Measurements from ENCODE around the gene C5AR1. TPM values are rescaled to one million over a fixed set of nuclear protein-coding genes. Genes with fewer than 3 reads are reported as not detected.
"Not testable (repeated sequence)": the region's sequence is repeated elsewhere in the genome, so short reads cannot be mapped to it uniquely, and the experiment has no call there.

C5AR1 gene
- total RNA-seq, 2 donors from 2014 or later = 1.3 to 7.6 TPM

DNA sequence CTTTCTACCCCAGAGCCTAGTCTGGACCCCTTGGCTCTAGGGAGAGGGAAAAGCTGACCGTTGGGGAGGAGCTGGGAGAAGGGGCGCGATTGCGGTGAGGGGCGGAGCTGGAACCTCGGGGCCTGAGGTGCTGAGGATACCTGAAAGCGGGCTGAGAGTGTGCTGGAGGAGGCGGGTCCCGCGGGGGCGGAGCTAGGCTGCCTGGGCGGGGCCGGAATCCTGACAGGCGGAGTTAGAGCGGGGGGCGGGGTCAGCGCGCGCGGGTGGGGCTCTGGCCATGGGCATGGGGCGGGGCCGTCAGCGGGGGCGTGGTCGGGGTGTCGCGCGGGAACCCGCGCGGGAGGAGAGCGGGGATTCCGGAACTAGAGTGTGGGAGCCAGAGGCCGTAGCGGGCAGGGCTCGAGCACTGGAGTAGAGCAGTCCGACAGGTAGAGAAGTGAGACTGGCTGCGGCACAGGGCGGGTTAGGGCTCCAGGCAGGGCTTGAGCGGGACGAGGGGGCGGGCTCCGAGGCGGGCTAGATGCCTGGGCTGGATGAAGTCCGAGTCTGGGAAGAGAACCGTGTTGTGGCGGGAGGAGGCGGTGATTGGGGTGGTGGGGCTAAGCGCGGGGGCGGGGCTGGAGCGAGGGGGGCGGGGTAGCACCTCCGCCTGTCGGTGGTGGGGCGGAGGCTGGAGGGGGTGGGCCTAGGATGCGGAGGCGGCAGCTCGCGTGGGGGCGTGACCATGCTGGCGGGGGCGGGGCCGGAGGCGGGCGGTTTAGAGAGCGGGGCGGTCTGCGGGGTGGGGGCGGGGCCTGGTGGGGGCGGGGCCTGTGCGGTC is 35.4 kb upstream of the C5AR1 start, which contains the start of gene INAFM1:
TSS of gene INAFM1 (plus strand) at position 815 of the 820 bp plus-strand sequence. CDS start 35 bp downstream, outside the sequence.
- ATAC-seq (peak; percentile 87 to 91), DNase-seq (ENCODE audit: low spot score) (peak; percentile 98)
- Mint-ChIP-seq H3K27ac (peak within 1 kb of the TSS; percentile 95 to 96), H3K4me3 (peak within 1 kb of the TSS; percentile 90), H3K36me3 (no peaks in the 10 kb centered on the region), H3K27me3 (no peaks in the 10 kb centered on the region), H3K4me1 (ENCODE audit: low read depth in 2 of 2) (peaks cover 25 to 30% of the 10 kb centered on the region in 2 donors), H3K9me3 (no peaks in the 10 kb centered on the region)

DNA sequence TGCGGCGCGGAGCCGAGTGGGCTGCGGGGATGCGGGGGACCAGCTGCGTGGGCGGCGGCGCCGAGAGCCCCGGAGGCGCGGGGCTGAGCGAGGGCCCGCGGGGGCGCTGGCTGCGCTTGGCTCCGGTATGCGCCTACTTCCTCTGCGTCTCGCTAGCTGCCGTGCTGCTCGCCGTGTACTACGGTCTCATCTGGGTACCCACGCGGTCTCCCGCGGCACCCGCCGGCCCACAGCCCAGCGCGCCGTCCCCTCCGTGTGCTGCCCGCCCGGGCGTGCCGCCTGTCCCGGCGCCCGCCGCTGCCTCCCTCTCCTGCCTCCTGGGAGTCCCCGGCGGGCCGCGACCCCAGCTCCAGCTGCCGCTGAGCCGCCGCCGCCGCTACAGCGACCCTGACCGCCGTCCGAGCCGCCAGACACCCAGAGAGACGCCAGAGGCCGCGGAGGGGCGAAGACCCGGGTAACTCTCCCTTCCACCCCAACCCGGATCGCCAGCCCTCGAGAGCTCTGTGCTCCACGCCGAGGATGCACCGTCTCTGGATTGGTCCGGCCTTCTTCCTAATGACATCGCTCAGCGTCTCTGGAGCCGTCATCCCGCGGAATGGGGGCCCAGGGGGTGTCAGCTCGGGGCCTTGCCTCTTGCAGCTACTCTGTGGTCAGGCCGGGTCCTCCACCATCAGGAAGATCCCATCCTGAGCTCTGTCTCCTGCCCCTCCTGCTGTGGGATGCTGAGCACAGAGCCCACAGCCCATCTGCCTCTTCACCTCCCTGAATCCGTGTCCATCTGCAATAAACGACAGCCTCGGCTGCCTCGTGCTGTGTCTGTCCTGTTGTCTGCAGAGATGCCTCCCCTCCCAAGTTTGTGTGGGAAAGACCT is 34.5 kb upstream of the C5AR1 start:
- H3K27me3 Mint-ChIP-seq = no peaks in the 10 kb centered on the region
- peak overlapping the region; percentile 83 for H3K4me3 Mint-ChIP-seq
- H3K36me3 Mint-ChIP-seq = no peaks in the 10 kb centered on the region
- ATAC-seq = peak in 1 of 2 donors; percentile 41
- H3K4me1 Mint-ChIP-seq (ENCODE audit: low read depth in 2 of 2) = peaks cover 25 to 30% of the 10 kb centered on the region in 2 donors
- no peaks in the 10 kb centered on the region for H3K9me3 Mint-ChIP-seq
- peak overlapping the region; percentile 55 to 81 for H3K27ac Mint-ChIP-seq
- DNase-seq (ENCODE audit: low spot score) = no peak

DNA sequence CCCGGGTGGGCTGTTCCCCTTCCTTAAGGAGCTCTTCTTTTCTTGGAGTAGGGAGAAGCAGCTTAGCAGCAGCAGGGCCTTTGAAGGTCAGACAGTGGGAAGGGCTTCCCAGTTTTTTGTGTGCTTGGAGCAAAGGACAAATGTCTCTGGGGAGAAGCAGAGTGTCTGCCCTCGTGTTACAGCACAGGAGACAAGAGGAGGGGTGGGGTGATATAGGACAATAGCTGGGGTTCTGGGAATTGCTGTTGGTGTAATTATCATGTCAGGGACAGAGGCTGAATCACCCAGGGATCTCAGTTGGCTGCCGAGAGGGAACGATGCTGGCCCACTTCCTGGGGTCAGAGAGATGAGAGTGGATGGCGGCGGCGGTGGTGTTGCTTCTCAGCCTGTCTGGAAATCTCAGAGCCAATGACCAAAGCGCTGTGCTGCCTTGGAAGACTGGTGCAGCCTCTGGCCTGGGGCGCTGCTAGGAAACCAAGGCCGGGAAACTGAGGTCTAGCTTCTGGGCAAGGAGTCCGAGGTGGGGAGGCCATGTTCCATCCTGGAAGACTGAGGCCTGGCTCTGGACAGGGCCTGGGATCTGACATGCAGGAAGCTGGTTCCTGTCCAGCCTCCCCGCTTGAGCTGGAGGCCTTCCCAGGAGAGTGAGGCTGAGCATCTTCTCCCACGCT is 33.7 kb upstream of the C5AR1 start:
- Mint-ChIP-seq H3K9me3 (no peaks in the 10 kb centered on the region), H3K27me3 (no peaks in the 10 kb centered on the region), H3K4me3 (peak overlapping the region; percentile 83), H3K27ac (peak overlapping the region; percentile 55 to 81), H3K4me1 (ENCODE audit: low read depth in 2 of 2) (peaks cover 25 to 27% of the 10 kb centered on the region in 2 donors), H3K36me3 (no peaks in the 10 kb centered on the region)
- no peak for DNase-seq (ENCODE audit: low spot score)
- ATAC-seq = no peak

GRCh38 chr19:47276513-47276912 is 33.1 kb upstream of the C5AR1 start:
- H3K9me3 Mint-ChIP-seq; ATAC-seq; H3K4me3 Mint-ChIP-seq; H3K27me3 Mint-ChIP-seq; H3K27ac Mint-ChIP-seq; DNase-seq (ENCODE audit: low spot score); H3K36me3 Mint-ChIP-seq: not testable (repeated sequence)
- H3K4me1 Mint-ChIP-seq (ENCODE audit: low read depth in 2 of 2) = peaks cover 25 to 27% of the 10 kb centered on the region in 2 donors

DNA sequence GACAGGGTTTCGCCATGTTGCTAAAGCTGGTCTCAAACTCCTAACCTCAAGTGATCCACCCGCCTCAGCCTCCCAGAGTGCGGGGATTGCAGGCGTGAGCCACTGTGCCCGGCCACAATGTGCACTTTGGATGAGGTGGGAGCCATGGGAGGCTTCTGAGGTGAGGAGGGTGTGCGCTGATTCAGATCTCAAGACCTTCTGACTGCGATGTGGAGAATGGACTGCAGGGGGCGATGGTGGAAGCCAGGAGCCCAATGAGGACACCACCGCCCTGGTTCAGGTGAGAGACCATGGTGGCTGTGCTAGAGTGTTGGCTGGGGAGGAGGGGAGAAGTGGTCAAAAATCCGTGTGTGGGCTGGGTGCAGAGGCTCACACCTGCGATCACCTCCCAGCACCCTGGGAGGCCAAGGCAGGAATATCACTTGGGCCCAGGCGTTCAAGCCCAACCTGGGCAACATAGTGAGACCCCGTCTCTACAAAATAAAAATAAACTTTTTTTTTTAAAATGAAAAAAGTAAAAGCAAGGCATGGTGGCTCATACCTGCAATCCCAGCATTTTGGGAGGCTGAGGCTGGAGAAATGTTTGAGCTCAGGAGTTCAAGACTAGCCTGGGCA is 29.4 kb upstream of the C5AR1 start:
- no peaks in the 10 kb centered on the region for H3K9me3 Mint-ChIP-seq
- ATAC-seq (peak; percentile 66 to 70), DNase-seq (ENCODE audit: low spot score) (no peak)
- H3K27ac Mint-ChIP-seq = no peak overlapping the region
- H3K4me3 Mint-ChIP-seq = no peak overlapping the region
- no peaks in the 10 kb centered on the region for H3K27me3 Mint-ChIP-seq
- H3K4me1 Mint-ChIP-seq (ENCODE audit: low read depth in 2 of 2) = peaks cover 11 to 25% of the 10 kb centered on the region in 2 donors
- no peaks in the 10 kb centered on the region for H3K36me3 Mint-ChIP-seq

- Mint-ChIP-seq H3K4me3 (no peak overlapping the region), H3K36me3 (no peaks in the 10 kb centered on the region), H3K9me3 (no peaks in the 10 kb centered on the region), H3K4me1 (ENCODE audit: low read depth in 2 of 2) (peaks cover 4 to 10% of the 10 kb centered on the region in 2 donors), H3K27ac (no peak overlapping the region), H3K27me3 (no peaks in the 10 kb centered on the region)
- DNase-seq (ENCODE audit: low spot score) (no peak), ATAC-seq (no peak)
Measured at GRCh38 chr19:47283405-47284059, 26.1 kb upstream of the C5AR1 start.

DNA sequence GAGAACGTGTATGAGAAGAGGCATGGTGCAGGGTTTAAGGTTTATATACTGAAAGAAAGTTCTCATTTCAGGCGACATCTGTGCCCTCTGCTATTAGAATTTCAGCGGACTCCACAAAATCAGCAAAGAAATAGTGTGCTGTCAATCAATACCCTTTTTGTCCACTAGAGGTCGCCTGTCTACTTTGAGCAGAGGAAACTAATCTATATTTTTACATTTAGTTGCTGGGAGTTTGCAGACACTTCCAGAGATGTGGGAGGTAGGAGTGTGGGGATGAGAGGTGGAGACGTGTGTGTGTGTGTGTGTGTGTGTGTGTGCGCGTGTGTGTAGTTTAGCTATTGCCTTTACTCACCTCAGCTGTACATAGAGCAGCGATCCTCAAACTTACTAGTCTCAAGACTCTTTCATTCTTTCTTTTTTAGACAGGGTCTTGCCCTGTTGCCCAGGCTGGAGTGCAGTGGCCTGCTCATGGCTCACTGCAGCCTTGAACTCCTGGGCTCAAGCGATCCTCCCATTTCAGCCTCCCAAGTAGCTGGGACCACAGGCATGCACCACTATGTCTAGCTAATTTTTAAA is 25.2 kb upstream of the C5AR1 start:
- Mint-ChIP-seq H3K27me3 (no peaks in the 10 kb centered on the region), H3K9me3 (no peaks in the 10 kb centered on the region), H3K27ac (no peak overlapping the region), H3K4me1 (ENCODE audit: low read depth in 2 of 2) (peaks cover 4 to 10% of the 10 kb centered on the region in 2 donors), H3K36me3 (no peaks in the 10 kb centered on the region), H3K4me3 (no peak overlapping the region)
- peak in 1 of 2 donors; percentile 40 for ATAC-seq
- DNase-seq (ENCODE audit: low spot score) = peak; percentile 79

DNA sequence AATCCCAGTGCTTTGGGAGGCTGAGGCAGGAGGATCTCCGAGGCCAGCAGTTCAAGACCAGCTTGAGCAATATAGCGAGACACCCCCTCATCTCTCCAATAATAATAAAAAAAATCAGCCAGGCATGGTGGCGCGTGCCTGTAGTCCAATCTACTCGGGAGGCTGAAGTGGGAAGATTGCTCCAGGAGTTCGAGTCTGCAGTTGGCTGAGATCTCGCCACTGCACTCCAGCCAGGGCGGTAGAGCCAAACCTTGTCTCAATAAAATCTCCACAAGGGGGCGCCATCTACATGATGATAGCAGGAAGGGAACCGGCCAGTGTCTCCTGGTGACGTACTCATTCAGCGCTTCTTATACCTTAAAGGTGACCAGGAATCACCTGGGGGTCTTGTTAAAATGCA is 13.6 kb upstream of the C5AR1 start:
- DNase-seq (ENCODE audit: low spot score) (peak; percentile 82), ATAC-seq (peak; percentile 70 to 80)
- H3K4me3 Mint-ChIP-seq = no peak overlapping the region
- peaks cover 0 to 5% of the 10 kb centered on the region in 2 donors for H3K27me3 Mint-ChIP-seq
- peaks cover 11 to 17% of the 10 kb centered on the region in 2 donors for H3K4me1 Mint-ChIP-seq (ENCODE audit: low read depth in 2 of 2)
- H3K27ac Mint-ChIP-seq = no peak overlapping the region
- H3K9me3 Mint-ChIP-seq = no peaks in the 10 kb centered on the region
- no peaks in the 10 kb centered on the region for H3K36me3 Mint-ChIP-seq

- H3K27me3 Mint-ChIP-seq; DNase-seq (ENCODE audit: low spot score); H3K9me3 Mint-ChIP-seq; ATAC-seq; H3K27ac Mint-ChIP-seq; H3K36me3 Mint-ChIP-seq: not testable (repeated sequence)
- H3K4me1 Mint-ChIP-seq (ENCODE audit: low read depth in 2 of 2) = peaks cover 17 to 22% of the 10 kb centered on the region in 2 donors
- peak overlapping the region; percentile 70 for H3K4me3 Mint-ChIP-seq
Measured at GRCh38 chr19:47300867-47301266, 8.8 kb upstream of the C5AR1 start.

DNA sequence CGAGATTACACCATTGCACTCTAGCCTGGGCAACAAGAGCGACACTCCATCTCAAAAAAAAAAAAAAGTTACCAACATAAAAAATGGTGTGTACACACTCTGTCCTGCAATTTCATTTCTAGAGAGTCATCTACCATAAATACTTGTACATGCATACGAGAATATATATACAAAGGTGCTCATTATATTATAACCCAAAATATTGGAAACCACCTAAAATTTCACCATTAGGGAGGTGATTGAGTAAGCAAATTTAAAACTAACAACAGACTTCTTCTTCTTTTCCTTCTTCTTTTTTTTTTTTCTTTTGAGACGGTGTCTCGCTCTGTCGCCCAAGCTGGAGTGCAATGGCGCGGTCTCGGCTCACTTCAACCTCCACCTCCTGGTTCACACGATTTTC is 7.4 kb upstream of the C5AR1 start:
- DNase-seq (ENCODE audit: low spot score) = no peak
- H3K9me3 Mint-ChIP-seq = no peaks in the 10 kb centered on the region
- H3K27ac Mint-ChIP-seq = peak overlapping the region in 1 of 2 donors; percentile 29
- peaks cover 12 to 15% of the 10 kb centered on the region in 2 donors for H3K27me3 Mint-ChIP-seq
- no peaks in the 10 kb centered on the region for H3K36me3 Mint-ChIP-seq
- no peak for ATAC-seq
- peaks cover 17 to 19% of the 10 kb centered on the region in 2 donors for H3K4me1 Mint-ChIP-seq (ENCODE audit: low read depth in 2 of 2)
- no peak overlapping the region for H3K4me3 Mint-ChIP-seq

DNA sequence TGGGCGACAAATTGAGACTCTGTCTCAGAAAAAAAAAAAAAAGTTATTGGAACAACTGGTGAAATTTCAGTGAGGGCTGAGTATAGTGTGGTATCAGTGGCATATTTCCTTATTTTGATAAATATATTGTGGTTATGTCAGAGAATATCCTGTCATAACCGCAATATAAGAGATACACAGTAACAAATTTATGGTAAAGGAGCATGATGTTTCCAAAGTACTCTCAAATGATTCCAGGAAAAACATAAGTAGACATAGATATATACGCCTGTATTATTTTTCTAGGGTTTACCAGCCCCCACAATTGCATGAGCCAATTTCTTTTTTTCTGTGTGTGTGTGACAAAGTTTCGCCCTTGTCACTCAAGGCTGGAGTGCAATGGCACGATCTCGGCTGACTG is 5.7 kb upstream of the C5AR1 start:
- H3K27me3 Mint-ChIP-seq = peaks cover 12 to 15% of the 10 kb centered on the region in 2 donors
- H3K4me1 Mint-ChIP-seq (ENCODE audit: low read depth in 2 of 2) = peaks cover 17 to 19% of the 10 kb centered on the region in 2 donors
- no peak overlapping the region for H3K27ac Mint-ChIP-seq
- ATAC-seq (no peak), DNase-seq (ENCODE audit: low spot score) (no peak)
- H3K9me3 Mint-ChIP-seq = no peaks in the 10 kb centered on the region
- H3K36me3 Mint-ChIP-seq = no peaks in the 10 kb centered on the region
- H3K4me3 Mint-ChIP-seq = no peak overlapping the region

DNA sequence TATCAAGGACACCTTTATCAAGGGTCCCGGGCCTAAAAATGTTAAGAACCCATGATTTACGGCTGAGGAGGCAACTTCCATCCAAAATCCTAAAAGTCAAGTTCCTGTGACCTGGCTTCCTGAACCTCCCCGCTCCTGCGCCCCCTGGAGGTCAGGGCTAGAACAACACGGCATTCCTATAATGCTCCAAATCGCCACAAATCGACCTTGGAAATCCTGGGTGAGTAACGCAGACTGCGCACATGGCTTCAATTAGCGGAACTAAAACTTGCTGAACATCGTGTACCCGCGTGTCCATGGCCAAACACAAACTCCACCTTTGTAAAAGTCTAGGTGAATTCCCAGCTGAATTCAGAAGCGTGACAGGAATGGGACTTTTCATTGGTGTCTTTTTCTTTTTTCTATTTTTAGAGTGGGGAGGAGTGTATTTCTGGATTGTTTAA is 4.3 kb upstream of the C5AR1 start:
- peaks cover 11 to 13% of the 10 kb centered on the region in 2 donors for H3K4me1 Mint-ChIP-seq (ENCODE audit: low read depth in 2 of 2)
- no peaks in the 10 kb centered on the region for H3K36me3 Mint-ChIP-seq
- H3K27me3 Mint-ChIP-seq = peaks cover 16 to 20% of the 10 kb centered on the region in 2 donors
- DNase-seq (ENCODE audit: low spot score) (peak; percentile 83), ATAC-seq (no peak)
- H3K27ac Mint-ChIP-seq = no peak overlapping the region
- H3K9me3 Mint-ChIP-seq = no peaks in the 10 kb centered on the region
- H3K4me3 Mint-ChIP-seq = no peak overlapping the region
